Keratinocyte (primary cell): Measurements from ENCODE around the gene AKAP13.

ENCODE experiments used
- CTCF ChIP-seq, 3 experiments: IDR thresholded peaks in 1 of 3; conservative IDR thresholded peaks in 1 of 3; optimal IDR thresholded peaks in 1 of 3; 2 replicates in 2 of 3; 3 replicates in 1 of 3; pipeline versions ENCODE3 to v1.5.1; 2011; ENCODE audit warnings: low read length in 3 of 3, mild to moderate bottlenecking in 3 of 3, moderate library complexity in 2 of 3, control low read depth in 1 of 3, inconsistent platforms in 1 of 3; ENCODE audit not compliant: insufficient read depth in 2 of 3; ENCODE audit errors: extremely low read depth in 1 of 3
- EZH2 ChIP-seq: IDR thresholded peaks from one replicate; pipeline ENCODE4 v1.6.1; 2012; ENCODE audit warnings: inconsistent platforms, mild to moderate bottlenecking, low read length, moderate library complexity

DNA sequence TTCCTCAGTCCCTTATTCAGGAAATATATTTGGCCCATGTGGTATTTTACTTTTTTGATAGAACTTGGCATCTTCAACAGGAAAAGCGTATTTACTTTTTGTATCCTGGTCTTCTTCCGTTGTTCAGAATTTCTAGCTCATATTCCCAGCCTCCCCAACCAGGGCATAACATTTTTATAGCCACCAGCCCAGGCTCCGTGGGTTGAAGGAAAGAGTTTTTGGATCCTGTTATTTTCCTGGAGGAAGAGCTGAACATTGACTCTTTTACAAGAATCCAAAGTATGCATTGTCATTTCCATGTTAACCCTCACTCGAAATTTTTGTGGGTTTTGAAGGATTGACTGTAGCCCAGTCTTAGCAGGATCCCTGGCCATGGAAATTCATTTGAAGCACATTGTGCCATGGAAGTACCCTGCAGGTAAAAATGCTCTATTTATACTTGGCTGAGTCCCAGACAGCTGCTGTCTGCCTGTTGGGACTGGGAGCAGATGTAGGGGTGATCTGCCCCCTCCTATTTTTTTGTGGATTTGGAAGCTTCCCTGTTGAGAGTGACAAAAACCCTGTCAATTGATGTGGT, 98.8 kb downstream of the AKAP13 start:
- no peak for TF ChIP-seq CTCF (optimal IDR thresholded peaks at IDR 0.05 in 1 of 3, IDR thresholded peaks at IDR 0.05 in 1 of 3, conservative IDR thresholded peaks at IDR 0.05 in 1 of 3; ENCODE audit: extremely low read depth in 1 of 3, insufficient read depth in 2 of 3, low read length in 3 of 3)
- no peak for TF ChIP-seq EZH2
